ENCODE data around the gene SHISA9. TPM values are rescaled to one million over a fixed set of nuclear protein-coding genes. Genes with fewer than 3 reads are reported as not detected.

The SHISA9 gene
- total and polyA plus RNA-seq, 12 donors: 0.04 to 4.8 (median 0.35) TPM

DNA sequence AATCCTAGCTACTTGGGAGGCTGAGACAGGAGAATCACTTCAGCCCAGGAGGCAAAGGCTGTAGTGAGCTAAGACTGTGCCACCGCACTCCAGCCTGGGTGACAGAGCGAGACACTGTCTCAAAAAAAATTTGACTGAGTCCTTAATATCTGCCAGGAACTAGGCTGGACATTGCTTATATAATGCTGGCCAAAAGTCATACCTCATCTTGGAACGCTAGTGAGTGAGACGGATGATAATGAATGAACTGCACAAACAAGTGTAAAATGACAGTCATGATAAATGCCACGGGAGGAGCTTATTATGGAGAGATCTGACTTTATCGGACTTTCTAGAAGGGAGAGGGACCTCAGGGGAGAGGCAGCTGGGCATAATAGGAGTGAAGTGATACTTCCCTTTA lies 327.6 kb downstream of the SHISA9 start:
- Histone ChIP-seq H3K27me3 (no peaks in the 10 kb centered on the region), H3K4me1 (replicated peaks in 1 of 2) (no peaks in the 10 kb centered on the region), H3K4me3 (no peak overlapping the region), H3K36me3 (replicated peaks in 1 of 2) (no peaks in the 10 kb centered on the region), H3K9me3 (replicated peaks in 1 of 3) (no peaks in the 10 kb centered on the region), H3K27ac (no peak overlapping the region)
- 51 to 72% (median 52%) methylated on average over 6 of the region's 6 CpGs for WGBS, 4 donors
- TF ChIP-seq, protein P1, sequence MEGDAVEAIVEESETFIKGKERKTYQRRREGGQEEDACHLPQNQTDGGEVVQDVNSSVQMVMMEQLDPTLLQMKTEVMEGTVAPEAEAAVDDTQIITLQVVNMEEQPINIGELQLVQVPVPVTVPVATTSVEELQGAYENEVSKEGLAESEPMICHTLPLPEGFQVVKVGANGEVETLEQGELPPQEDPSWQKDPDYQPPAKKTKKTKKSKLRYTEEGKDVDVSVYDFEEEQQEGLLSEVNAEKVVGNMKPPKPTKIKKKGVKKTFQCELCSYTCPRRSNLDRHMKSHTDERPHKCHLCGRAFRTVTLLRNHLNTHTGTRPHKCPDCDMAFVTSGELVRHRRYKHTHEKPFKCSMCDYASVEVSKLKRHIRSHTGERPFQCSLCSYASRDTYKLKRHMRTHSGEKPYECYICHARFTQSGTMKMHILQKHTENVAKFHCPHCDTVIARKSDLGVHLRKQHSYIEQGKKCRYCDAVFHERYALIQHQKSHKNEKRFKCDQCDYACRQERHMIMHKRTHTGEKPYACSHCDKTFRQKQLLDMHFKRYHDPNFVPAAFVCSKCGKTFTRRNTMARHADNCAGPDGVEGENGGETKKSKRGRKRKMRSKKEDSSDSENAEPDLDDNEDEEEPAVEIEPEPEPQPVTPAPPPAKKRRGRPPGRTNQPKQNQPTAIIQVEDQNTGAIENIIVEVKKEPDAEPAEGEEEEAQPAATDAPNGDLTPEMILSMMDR (IDR thresholded peaks at IDR 0.05): no peak
- TF ChIP-seq POLR2A (IDR thresholded peaks at IDR 0.05): no peak
- intact Hi-C loops (cut with DNase I): no loop called here
- DNase-seq: no peak

DNA sequence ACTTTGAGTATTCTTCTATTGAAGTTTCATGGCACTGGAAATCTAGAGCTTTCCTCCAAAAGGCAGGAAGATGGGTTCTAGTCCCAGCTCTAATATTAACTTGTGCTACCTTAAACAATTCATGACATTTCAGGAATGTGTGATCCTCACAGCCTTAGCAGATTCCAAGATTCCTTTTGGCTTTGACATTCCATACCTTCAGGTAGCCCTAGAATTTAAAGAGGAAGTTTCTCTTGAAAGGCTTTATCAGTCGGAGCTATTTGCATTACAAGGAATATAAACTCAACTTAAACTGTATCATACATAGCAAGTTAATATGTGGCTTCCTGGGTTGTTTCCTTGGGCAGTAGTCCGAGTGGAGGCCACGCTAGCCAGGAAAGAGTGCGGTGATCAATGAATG lies 330.0 kb downstream of the SHISA9 start:
- no peak overlapping the region for H3K4me3 ChIP-seq
- H3K36me3 ChIP-seq (replicated peaks in 1 of 2): no peaks in the 10 kb centered on the region
- H3K27me3 ChIP-seq: no peaks in the 10 kb centered on the region
- TF ChIP-seq, protein P1 (IDR thresholded peaks at IDR 0.05): no peak
- no peak for TF ChIP-seq POLR2A (IDR thresholded peaks at IDR 0.05)
- intact Hi-C loops (cut with DNase I): no loop called here
- DNase-seq: no peak
- 59 to 79% (median 73%) methylated on average over 4 of the region's 4 CpGs for WGBS, 4 donors
- H3K9me3 ChIP-seq (replicated peaks in 1 of 3): no peaks in the 10 kb centered on the region
- no peak overlapping the region for H3K27ac ChIP-seq
- H3K4me1 ChIP-seq (replicated peaks in 1 of 2): no peaks in the 10 kb centered on the region

DNA sequence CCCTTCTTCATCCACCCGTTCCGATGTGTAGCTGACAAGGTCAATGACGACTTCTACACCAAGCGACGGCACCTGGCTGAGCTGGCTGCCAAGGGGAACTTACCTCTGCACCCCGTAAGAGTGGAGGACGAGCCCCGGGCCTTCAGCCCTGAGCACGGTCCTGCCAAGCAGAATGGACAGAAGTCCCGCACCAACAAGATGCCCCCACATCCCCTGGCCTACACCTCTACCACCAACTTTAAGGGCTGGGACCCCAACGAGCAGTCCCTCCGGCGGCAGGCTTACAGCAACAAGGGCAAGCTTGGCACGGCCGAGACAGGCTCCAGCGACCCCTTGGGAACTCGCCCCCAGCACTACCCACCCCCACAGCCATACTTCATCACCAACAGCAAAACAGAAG lies 333.6 kb downstream of the SHISA9 start:
- WGBS, 4 donors: 82 to 90% (median 86%) methylated on average over 13 to 17 of the region's 17 CpGs
- no peak for DNase-seq

DNA sequence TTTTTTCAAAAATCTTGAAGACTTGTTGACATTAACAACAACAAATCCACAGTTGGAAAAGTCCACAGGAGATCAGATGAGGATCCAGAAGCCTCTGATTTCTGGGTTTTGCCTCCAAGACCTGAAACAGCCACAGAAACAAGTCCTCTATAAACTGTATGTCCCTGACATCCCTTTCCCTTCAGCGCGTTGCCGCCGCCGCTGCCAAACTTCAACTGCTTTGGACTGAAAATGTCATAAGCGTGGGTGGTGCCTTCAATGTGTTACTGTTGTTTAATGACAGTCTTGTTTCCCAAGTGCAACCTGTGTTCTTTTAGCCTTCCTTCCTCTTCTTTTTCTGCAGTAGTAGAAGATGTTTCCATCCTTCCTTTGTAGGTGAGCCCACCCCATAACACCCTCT lies 334.9 kb downstream of the SHISA9 start:
- Histone ChIP-seq H3K9me3 (replicated peaks in 1 of 3) (no peaks in the 10 kb centered on the region), H3K4me3 (no peak overlapping the region), H3K27me3 (no peaks in the 10 kb centered on the region), H3K4me1 (replicated peaks in 1 of 2) (no peaks in the 10 kb centered on the region), H3K36me3 (replicated peaks in 1 of 2) (no peaks in the 10 kb centered on the region), H3K27ac (no peak overlapping the region)
- no peak for TF ChIP-seq POLR2A (IDR thresholded peaks at IDR 0.05)
- TF ChIP-seq, protein P1 (IDR thresholded peaks at IDR 0.05): no peak
- 87 to 97% (median 94%) methylated on average over 6 of the region's 6 CpGs for WGBS, 4 donors
- intact Hi-C loops (cut with DNase I): no loop called here
- no peak for DNase-seq

More for the DNA sequence above, 333.6 kb downstream of the SHISA9 start:
- Histone ChIP-seq H3K9me3 (replicated peaks in 1 of 3) (no peaks in the 10 kb centered on the region), H3K36me3 (replicated peaks in 1 of 2) (no peaks in the 10 kb centered on the region), H3K4me1 (replicated peaks in 1 of 2) (no peaks in the 10 kb centered on the region), H3K4me3 (no peak overlapping the region), H3K27me3 (no peaks in the 10 kb centered on the region), H3K27ac (no peak overlapping the region)
- TF ChIP-seq POLR2A (IDR thresholded peaks at IDR 0.05): no peak
- intact Hi-C loops (cut with DNase I): no loop called here

DNA sequence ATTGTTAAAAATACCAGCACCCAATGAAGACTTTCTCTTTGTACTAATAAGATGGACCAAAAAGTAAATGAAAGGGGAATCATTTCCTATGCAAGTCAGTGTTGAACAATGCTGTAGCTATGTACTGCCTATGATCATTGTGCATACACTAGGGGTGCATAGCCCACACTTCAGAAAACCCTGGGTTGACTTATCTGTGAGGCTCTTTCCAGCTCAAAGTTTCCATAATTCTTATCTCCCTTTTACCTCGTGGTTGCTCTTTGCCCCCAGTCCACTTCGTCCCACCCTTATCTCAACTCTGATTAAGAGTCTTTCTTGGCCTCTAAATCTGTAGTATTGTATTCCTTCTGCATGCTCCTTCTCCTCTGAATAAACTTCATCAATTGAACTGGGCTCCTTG lies 336.8 kb downstream of the SHISA9 start:
- no peak for DNase-seq
- H3K27me3 ChIP-seq: no peaks in the 10 kb centered on the region
- no peak overlapping the region for H3K27ac ChIP-seq
- WGBS, 4 donors: 28 to 49% (median 45%) methylated on average over 2 of the region's 2 CpGs
- H3K36me3 ChIP-seq (replicated peaks in 1 of 2): no peaks in the 10 kb centered on the region
- no peak overlapping the region for H3K4me3 ChIP-seq
- no peaks in the 10 kb centered on the region for H3K4me1 ChIP-seq (replicated peaks in 1 of 2)
- TF ChIP-seq POLR2A (IDR thresholded peaks at IDR 0.05): no peak
- TF ChIP-seq, protein P1 (IDR thresholded peaks at IDR 0.05): no peak
- no peaks in the 10 kb centered on the region for H3K9me3 ChIP-seq (replicated peaks in 1 of 3)
- intact Hi-C loops (cut with DNase I): no loop called here
